SK-N-SH (cell line): Measurements from ENCODE around the gene LONRF2. TPM values are rescaled to one million over a fixed set of nuclear protein-coding genes. Genes with fewer than 3 reads are reported as not detected.
"Not testable (repeated sequence)": the region's sequence is repeated elsewhere in the genome, so short reads cannot be mapped to it uniquely, and the experiment has no call there.

Source experiments
- CTCF ChIA-PET: fragments of 300-600, 350-600 bp; formaldehyde crosslinking; extraction: SDS; loops from one replicate; lab custom pipeline; 2021; lab: Yijun Ruan, JAX
- POLR2A ChIA-PET: fragments of 350-600 bp; sonication (Branson Sonifier 250); formaldehyde crosslinking; extraction: SDS; loops from one replicate; lab custom pipeline; 2020; ENCODE audit warnings: antibody characterized with exemption, inconsistent platforms; lab: Yijun Ruan, JAX
- DNase-seq: peaks from one replicate; pipeline ENCODE4 v3.0.0; 2012
- H2AFZ ChIP-seq: fragments of 200-600 bp; sonication (generic); 2 replicates; pipeline ENCODE4 v1.8.1; 2016; ENCODE audit warnings: antibody characterized with exemption, mild to moderate bottlenecking, low read depth
- H3F3A ChIP-seq: fragments of 200-600 bp; sonication (generic); replicated peaks from 2 replicates; pipeline ENCODE3; 2016; ENCODE audit warnings: antibody characterized with exemption, mild to moderate bottlenecking; ENCODE audit not compliant: insufficient read depth
- H3K27ac ChIP-seq, 2 experiments: fragments of 200-500 bp in 1 of 2; fragments of 200-600 bp in 1 of 2; sonication (Bioruptor generic) in 1 of 2; sonication (generic), shearing (Covaris generic) in 1 of 2; 2 replicates each; pipeline versions ENCODE4 v1.5.1 to v1.6.1; 2014 to 2016; ENCODE audit warnings: low read depth in 2 of 2, inconsistent platforms in 1 of 2, low read length in 1 of 2, mild to moderate bottlenecking in 1 of 2, mixed read lengths in 1 of 2
- H3K27me3 ChIP-seq: fragments of 200-600 bp; sonication (generic), shearing (Covaris generic); 2 replicates; pipeline ENCODE4 v1.6.1; 2016; ENCODE audit warnings: mixed run types; ENCODE audit not compliant: insufficient read depth
- H3K36me3 ChIP-seq, 2 experiments: fragments of 200-500 bp in 1 of 2; fragments of 200-600 bp in 1 of 2; sonication (Bioruptor generic) in 1 of 2; sonication (generic) in 1 of 2; replicated peaks in 1 of 2; 2 replicates each; pipeline versions ENCODE3 to v1.5.1; 2014 to 2016; ENCODE audit warnings: low read length in 1 of 2, mild to moderate bottlenecking in 1 of 2; ENCODE audit not compliant: insufficient read depth in 2 of 2, control insufficient read depth in 1 of 2
- H3K4me1 ChIP-seq, 2 experiments: fragments of 200-500 bp in 1 of 2; fragments of 200-600 bp in 1 of 2; sonication (Bioruptor generic) in 1 of 2; sonication (generic), shearing (Covaris generic) in 1 of 2; 2 replicates each; pipeline versions ENCODE4 v1.5.1 to v1.6.1; 2014 to 2016; ENCODE audit warnings: low read depth in 1 of 2, low read length in 1 of 2, mixed run types in 1 of 2; ENCODE audit not compliant: insufficient read depth in 2 of 2, control insufficient read depth in 1 of 2
- H3K4me2 ChIP-seq: fragments of 200-600 bp; sonication (generic), shearing (Covaris generic); 2 replicates; pipeline ENCODE4 v1.6.1; 2017; ENCODE audit warnings: mixed run types
- H3K4me3 ChIP-seq, 2 experiments: fragments of 200-500 bp in 1 of 2; fragments of 200-600 bp in 1 of 2; sonication (Bioruptor generic) in 1 of 2; sonication (generic), shearing (Covaris generic) in 1 of 2; 2 replicates each; pipeline versions ENCODE4 v1.5.1 to v1.8.1; 2014 to 2016; ENCODE audit warnings: low read depth in 2 of 2, inconsistent platforms in 1 of 2, low read length in 1 of 2, mild to moderate bottlenecking in 1 of 2, mixed read lengths in 1 of 2, moderate library complexity in 1 of 2
- H3K79me2 ChIP-seq: fragments of 200-600 bp; sonication (generic); 2 replicates; pipeline ENCODE4 v1.8.1; 2017; ENCODE audit warnings: mild to moderate bottlenecking; ENCODE audit not compliant: insufficient read depth
- H3K9ac ChIP-seq: fragments of 200-600 bp; sonication (generic); 2 replicates; pipeline ENCODE4 v1.6.1; 2017; ENCODE audit warnings: mixed run types
- H3K9me2 ChIP-seq: fragments of 200-600 bp; sonication (generic); 2 replicates; pipeline ENCODE4 v1.6.1; 2017; ENCODE audit warnings: mixed run types
- H3K9me3 ChIP-seq: fragments of 200-600 bp; sonication (generic); 2 replicates; pipeline ENCODE4 v1.6.1; 2017; ENCODE audit warnings: mixed run types, mild to moderate bottlenecking, moderate library complexity
- H4K20me1 ChIP-seq: fragments of 200-600 bp; sonication (generic); 2 replicates; pipeline ENCODE4 v1.6.1; 2017; ENCODE audit warnings: mild to moderate bottlenecking, mixed run types; ENCODE audit not compliant: insufficient read depth
- CHD2 ChIP-seq: fragments of 150-350 bp; IDR thresholded peaks from 2 replicates; pipeline ENCODE4 v1.6.1; 2018; ENCODE audit warnings: low read length; ENCODE audit not compliant: partially characterized antibody
- EP300 ChIP-seq, 2 experiments: IDR thresholded peaks; 2 replicates each; pipeline versions ENCODE4 v1.4.0 to v1.6.1; 2012; ENCODE audit warnings: borderline replicate concordance in 1 of 2, low read depth in 1 of 2, low read length in 1 of 2
- EZH2phosphoT487 ChIP-seq: fragments of 200-600 bp; sonication (generic); IDR thresholded peaks from 2 replicates; pipeline ENCODE4 v1.6.1; 2017; ENCODE audit warnings: low read depth, mixed run types, mild to moderate bottlenecking, antibody characterized with exemption, moderate library complexity, borderline replicate concordance
- FOSL2 ChIP-seq: IDR thresholded peaks from 2 replicates; pipeline ENCODE4 v1.4.0; 2012; ENCODE audit warnings: low read depth, mild to moderate bottlenecking, moderate library complexity, borderline replicate concordance
- FOXM1 ChIP-seq: IDR thresholded peaks from 2 replicates; pipeline ENCODE4 v1.4.0; 2012; ENCODE audit warnings: low read depth, mild to moderate bottlenecking
- GABPA ChIP-seq: IDR thresholded peaks from 2 replicates; pipeline ENCODE4 v1.4.0; 2012; ENCODE audit warnings: low read depth, mild to moderate bottlenecking
- GATA2 ChIP-seq: sonication (generic); formaldehyde crosslinking; IDR thresholded peaks from 2 replicates; pipeline ENCODE4 v1.5.0; 2020; ENCODE audit warnings: mild to moderate bottlenecking, missing genetic modification reagents
- JUND ChIP-seq: IDR thresholded peaks from 2 replicates; pipeline ENCODE4 v1.4.0; 2012
- NRF1 ChIP-seq: IDR thresholded peaks from 2 replicates; pipeline ENCODE4 v1.6.1; 2012; ENCODE audit warnings: low read depth, mild to moderate bottlenecking, low read length
- PBX3 ChIP-seq: IDR thresholded peaks from 2 replicates; pipeline ENCODE4; 2012
- SIN3A ChIP-seq: IDR thresholded peaks from 2 replicates; pipeline ENCODE4 v1.6.1; 2012; ENCODE audit warnings: low read depth, mild to moderate bottlenecking, low read length, moderate library complexity, borderline replicate concordance
- TAF1 ChIP-seq: IDR thresholded peaks from 2 replicates; pipeline ENCODE4 v1.6.1; 2012; ENCODE audit warnings: low read depth, mild to moderate bottlenecking, low read length, moderate library complexity, borderline replicate concordance
- TCF12 ChIP-seq: IDR thresholded peaks from 2 replicates; pipeline ENCODE4 v1.4.0; 2012
- YY1 ChIP-seq: IDR thresholded peaks from 2 replicates; pipeline ENCODE4 v1.4.0; 2012; ENCODE audit warnings: low read depth, mild to moderate bottlenecking
- WGBS: methylation state at CpG from one replicate; pipeline ENCODE4 v1.1.6; 2017; ENCODE audit warnings: low lambda C conversion rate; 5-methylcytosine and 5-hydroxymethylcytosine counted together
- polyA plus RNA-seq, 3 experiments: library from polyadenylated mRNA; depleted of rRNA; stranded (reverse); fragments of >200 nt; gene quantifications; 2 replicates each; pipeline ENCODE4 v1.2.3, GENCODE V29; 2012
- TF ChIP-seq, protein P1 (sequence below): IDR thresholded peaks from 2 replicates; pipeline ENCODE4 v1.4.0; 2012; ENCODE audit warnings: low read depth
- TF ChIP-seq, protein P2 (sequence below): IDR thresholded peaks from 2 replicates; pipeline ENCODE4 v1.6.1; 2012; ENCODE audit warnings: mild to moderate bottlenecking, low read depth, low read length, moderate library complexity
- TF ChIP-seq, protein P3 (sequence below): IDR thresholded peaks from 2 replicates; pipeline ENCODE4 v1.4.0; 2012; ENCODE audit warnings: low read depth, borderline replicate concordance

Gene LONRF2
- polyA plus RNA-seq, 1 of the 3 experiments (the other 2 are of a cell fraction): 2.0 TPM

DNA sequence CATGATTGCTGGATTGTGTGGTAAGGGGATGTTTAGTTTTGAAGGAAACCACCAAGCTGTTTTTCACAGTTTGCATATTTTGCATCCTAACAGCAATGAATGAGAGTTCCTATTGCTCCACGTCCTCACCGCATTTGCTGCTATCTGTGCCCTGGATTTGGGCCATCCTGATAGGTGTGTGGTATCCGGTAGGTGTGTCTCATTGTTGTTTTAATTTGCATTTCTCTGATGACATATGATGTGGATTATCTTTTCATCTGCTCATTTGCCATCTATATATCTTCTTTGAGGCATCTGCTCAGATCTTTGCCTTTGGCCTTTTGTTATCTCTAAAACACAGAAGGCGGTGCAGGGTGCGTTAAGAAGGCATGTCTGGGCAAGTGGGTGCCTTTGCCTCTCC is 73.3 kb downstream of the LONRF2 start:
- TF ChIP-seq JUND (no peak), SIN3A (no peak), GATA2 (CRISPR knock-in tag) (peak; percentile 30; the same call in 1 of the 2 replicates), FOSL2 (no peak)
- Histone ChIP-seq H4K20me1 (no peaks in the 10 kb centered on the region), H2AFZ (no peak overlapping the region), H3K27ac (no peak overlapping the region), H3F3A (no peaks in the 10 kb centered on the region), H3K9me3 (no peaks in the 10 kb centered on the region), H3K9me2 (no peaks in the 10 kb centered on the region), H3K4me1 (peaks cover 0 to 3% of the 10 kb centered on the region in 2 experiments; a peak in 1 of 4 replicates), H3K79me2 (no peaks in the 10 kb centered on the region), H3K4me3 (no peak overlapping the region), H3K36me3 (no peaks in the 10 kb centered on the region), H3K4me2 (no peak overlapping the region), H3K27me3 (no peaks in the 10 kb centered on the region; the same call in 1 of the 2 replicates), H3K9ac (no peak overlapping the region)
- ChIA-PET CTCF (interaction anchor here (0.9 to 9.6 kb wide), 2 partner anchors 11 to 132 kb away, joined by 4 to 102 read pairs; no protein-coding TSS in a partner anchor), POLR2A (no interaction called here)
- 70% methylated on average over 5 of the region's 5 CpGs for WGBS
- no peak for DNase-seq

DNA sequence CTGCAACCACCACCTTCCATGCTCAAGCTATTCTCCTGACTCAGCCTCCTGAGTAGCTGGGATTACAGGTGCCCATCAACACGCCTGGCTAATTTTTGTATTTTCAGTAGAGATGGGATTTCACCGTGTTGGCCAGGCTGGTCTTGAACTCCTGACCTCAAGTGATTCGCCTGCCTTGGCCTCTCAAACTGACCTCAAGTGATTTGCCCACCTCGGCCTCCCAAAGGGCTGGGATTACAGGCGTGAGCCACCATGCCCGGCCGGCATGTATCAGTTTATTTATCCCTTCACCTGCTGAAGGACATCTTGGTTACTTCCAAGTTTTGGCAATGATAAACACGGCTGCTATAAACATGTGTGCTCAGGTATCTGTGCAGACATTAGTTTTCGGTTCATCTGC is 73.7 kb downstream of the LONRF2 start:
- H3K9me2 ChIP-seq, POLR2A ChIA-PET, DNase-seq, H3K27ac ChIP-seq, H3K27me3 ChIP-seq, H3K4me3 ChIP-seq, H3K36me3 ChIP-seq, H2AFZ ChIP-seq, H3K9ac ChIP-seq, H3K4me2 ChIP-seq, H3F3A ChIP-seq, H4K20me1 ChIP-seq, H3K79me2 ChIP-seq, H3K9me3 ChIP-seq, H3K4me1 ChIP-seq: not testable (repeated sequence)
- CTCF ChIA-PET: interaction anchor here (0.9 to 9.6 kb wide), 2 partner anchors 12 to 132 kb away, joined by 4 to 102 read pairs; no protein-coding TSS in a partner anchor
- 63% methylated on average over 9 of the region's 9 CpGs for WGBS

DNA sequence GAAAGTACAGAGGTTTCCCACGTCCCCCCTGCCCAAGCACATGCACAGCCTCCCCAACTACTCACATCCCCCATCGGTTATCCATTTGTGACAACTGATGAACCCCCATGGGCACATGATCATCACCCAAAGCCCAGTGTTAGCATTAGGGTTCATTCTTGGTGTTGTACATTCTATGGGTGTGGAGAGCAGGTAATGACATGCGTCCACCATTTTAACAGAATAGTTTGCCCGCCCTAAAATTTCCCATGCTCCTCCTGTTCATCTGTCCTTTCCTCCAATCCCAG is 74.3 kb downstream of the LONRF2 start:
- Histone ChIP-seq H3K9me2 (no peaks in the 10 kb centered on the region), H3K9ac (no peak overlapping the region), H3K4me3 (no peak overlapping the region), H3K36me3 (no peaks in the 10 kb centered on the region), H2AFZ (no peak overlapping the region), H4K20me1 (no peaks in the 10 kb centered on the region), H3K27me3 (no peaks in the 10 kb centered on the region; the same call in 1 of the 2 replicates), H3K79me2 (no peaks in the 10 kb centered on the region), H3K4me1 (peaks cover 0 to 3% of the 10 kb centered on the region in 2 experiments; a peak in 1 of 4 replicates), H3K4me2 (no peak overlapping the region), H3K9me3 (no peaks in the 10 kb centered on the region), H3F3A (no peaks in the 10 kb centered on the region), H3K27ac (no peak overlapping the region)
- ChIA-PET CTCF (interaction anchor here (0.9 to 9.6 kb wide), 2 partner anchors 12 to 133 kb away, joined by 4 to 102 read pairs; no protein-coding TSS in a partner anchor), POLR2A (no interaction called here)
- DNase-seq: no peak
- 59% methylated on average over 4 of the region's 4 CpGs for WGBS
- TF ChIP-seq TAF1 (no peak), EZH2phosphoT487 (no peak), YY1 (no peak), CHD2 (no peak), GABPA (no peak), NRF1 (no peak), PBX3 (no peak), EP300 (IDR thresholded peaks at IDR 0.05; ENCODE audit: borderline replicate concordance in 1 of 2, low read depth in 1 of 2, low read length in 1 of 2) (no peak), TCF12 (no peak), FOXM1 (no peak), GATA2 (CRISPR knock-in tag) (no peak)
- TF ChIP-seq, protein P1, sequence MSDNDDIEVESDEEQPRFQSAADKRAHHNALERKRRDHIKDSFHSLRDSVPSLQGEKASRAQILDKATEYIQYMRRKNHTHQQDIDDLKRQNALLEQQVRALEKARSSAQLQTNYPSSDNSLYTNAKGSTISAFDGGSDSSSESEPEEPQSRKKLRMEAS: no peak
- TF ChIP-seq, protein P2, sequence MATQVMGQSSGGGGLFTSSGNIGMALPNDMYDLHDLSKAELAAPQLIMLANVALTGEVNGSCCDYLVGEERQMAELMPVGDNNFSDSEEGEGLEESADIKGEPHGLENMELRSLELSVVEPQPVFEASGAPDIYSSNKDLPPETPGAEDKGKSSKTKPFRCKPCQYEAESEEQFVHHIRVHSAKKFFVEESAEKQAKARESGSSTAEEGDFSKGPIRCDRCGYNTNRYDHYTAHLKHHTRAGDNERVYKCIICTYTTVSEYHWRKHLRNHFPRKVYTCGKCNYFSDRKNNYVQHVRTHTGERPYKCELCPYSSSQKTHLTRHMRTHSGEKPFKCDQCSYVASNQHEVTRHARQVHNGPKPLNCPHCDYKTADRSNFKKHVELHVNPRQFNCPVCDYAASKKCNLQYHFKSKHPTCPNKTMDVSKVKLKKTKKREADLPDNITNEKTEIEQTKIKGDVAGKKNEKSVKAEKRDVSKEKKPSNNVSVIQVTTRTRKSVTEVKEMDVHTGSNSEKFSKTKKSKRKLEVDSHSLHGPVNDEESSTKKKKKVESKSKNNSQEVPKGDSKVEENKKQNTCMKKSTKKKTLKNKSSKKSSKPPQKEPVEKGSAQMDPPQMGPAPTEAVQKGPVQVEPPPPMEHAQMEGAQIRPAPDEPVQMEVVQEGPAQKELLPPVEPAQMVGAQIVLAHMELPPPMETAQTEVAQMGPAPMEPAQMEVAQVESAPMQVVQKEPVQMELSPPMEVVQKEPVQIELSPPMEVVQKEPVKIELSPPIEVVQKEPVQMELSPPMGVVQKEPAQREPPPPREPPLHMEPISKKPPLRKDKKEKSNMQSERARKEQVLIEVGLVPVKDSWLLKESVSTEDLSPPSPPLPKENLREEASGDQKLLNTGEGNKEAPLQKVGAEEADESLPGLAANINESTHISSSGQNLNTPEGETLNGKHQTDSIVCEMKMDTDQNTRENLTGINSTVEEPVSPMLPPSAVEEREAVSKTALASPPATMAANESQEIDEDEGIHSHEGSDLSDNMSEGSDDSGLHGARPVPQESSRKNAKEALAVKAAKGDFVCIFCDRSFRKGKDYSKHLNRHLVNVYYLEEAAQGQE: no peak
- TF ChIP-seq, protein P3, sequence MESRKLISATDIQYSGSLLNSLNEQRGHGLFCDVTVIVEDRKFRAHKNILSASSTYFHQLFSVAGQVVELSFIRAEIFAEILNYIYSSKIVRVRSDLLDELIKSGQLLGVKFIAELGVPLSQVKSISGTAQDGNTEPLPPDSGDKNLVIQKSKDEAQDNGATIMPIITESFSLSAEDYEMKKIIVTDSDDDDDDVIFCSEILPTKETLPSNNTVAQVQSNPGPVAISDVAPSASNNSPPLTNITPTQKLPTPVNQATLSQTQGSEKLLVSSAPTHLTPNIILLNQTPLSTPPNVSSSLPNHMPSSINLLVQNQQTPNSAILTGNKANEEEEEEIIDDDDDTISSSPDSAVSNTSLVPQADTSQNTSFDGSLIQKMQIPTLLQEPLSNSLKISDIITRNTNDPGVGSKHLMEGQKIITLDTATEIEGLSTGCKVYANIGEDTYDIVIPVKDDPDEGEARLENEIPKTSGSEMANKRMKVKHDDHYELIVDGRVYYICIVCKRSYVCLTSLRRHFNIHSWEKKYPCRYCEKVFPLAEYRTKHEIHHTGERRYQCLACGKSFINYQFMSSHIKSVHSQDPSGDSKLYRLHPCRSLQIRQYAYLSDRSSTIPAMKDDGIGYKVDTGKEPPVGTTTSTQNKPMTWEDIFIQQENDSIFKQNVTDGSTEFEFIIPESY: no peak
